Caco-2 (cell line): ENCODE measurements around the gene RNLS. TPM values are rescaled to one million over a fixed set of nuclear protein-coding genes. Genes with fewer than 3 reads are reported as not detected.

ENCODE experiments used
- BruUV-seq: library from RNA; stranded (reverse); fragments of 400-500 nt; replicated peaks from 2 replicates; lab custom pipeline; 2021; lab: Mats Ljungman, UMichigan
- CTCF ChIA-PET: fragments of 300-600 bp; sonication (Branson Sonifier 250); formaldehyde crosslinking; loops from one replicate; lab custom pipeline; 2022; ENCODE audit warnings: antibody characterized with exemption; lab: Charles Lee
- POLR2A ChIA-PET: fragments of 300-600 bp; sonication (Branson Sonifier 250); formaldehyde crosslinking; loops from one replicate; lab custom pipeline; 2022; ENCODE audit warnings: antibody characterized with exemption; lab: Charles Lee
- DNase-seq, 2 experiments: peaks; one replicate each; pipeline versions ENCODE4 v3.0.0 to v3.0.0-alpha.2; 2020 to 2022
- H3K27me3 ChIP-seq: replicated peaks from 2 replicates; pipeline ENCODE4 v1.6.0; 2011; ENCODE audit warnings: low read length; ENCODE audit not compliant: control insufficient read depth, insufficient read depth
- H3K36me3 ChIP-seq: 2 replicates; pipeline ENCODE4 v1.5.1; 2011; ENCODE audit warnings: low read length; ENCODE audit not compliant: control insufficient read depth, insufficient read depth
- H3K4me1 ChIP-seq: fragments of 250-450 bp; sonication (Bioruptor Pico); 2 replicates; pipeline ENCODE4 v1.5.1; 2020; ENCODE audit warnings: mild to moderate bottlenecking
- H3K4me3 ChIP-seq: 2 replicates; pipeline ENCODE4 v1.5.1; 2011; ENCODE audit warnings: low read depth, mild to moderate bottlenecking, control low read depth, low read length
- H3K9me3 ChIP-seq: fragments of 250-450 bp; sonication (Bioruptor Pico); 2 replicates; pipeline ENCODE4 v1.5.1; 2020; ENCODE audit warnings: mild to moderate bottlenecking, moderate library complexity
- H3K27ac Mint-ChIP-seq: one replicate; pipeline ENCODE4 v1.8.0; 2022; ENCODE audit warnings: mixed read lengths; ENCODE audit not compliant: unreplicated experiment
- H3K27me3 Mint-ChIP-seq: one replicate; pipeline ENCODE4 v1.8.0; 2022; ENCODE audit warnings: mixed read lengths; ENCODE audit not compliant: insufficient read depth, unreplicated experiment
- H3K36me3 Mint-ChIP-seq: one replicate; pipeline ENCODE4 v1.8.0; 2022; ENCODE audit warnings: mild to moderate bottlenecking, mixed read lengths; ENCODE audit not compliant: insufficient read depth, unreplicated experiment
- H3K4me1 Mint-ChIP-seq: one replicate; pipeline ENCODE4 v1.8.0; 2022; ENCODE audit warnings: low read depth, mixed read lengths; ENCODE audit not compliant: unreplicated experiment
- H3K4me3 Mint-ChIP-seq: one replicate; pipeline ENCODE4 v1.8.0; 2022; ENCODE audit warnings: mild to moderate bottlenecking, moderate library complexity, mixed read lengths; ENCODE audit not compliant: unreplicated experiment
- H3K9me3 Mint-ChIP-seq: one replicate; pipeline ENCODE4 v1.8.0; 2022; ENCODE audit warnings: mixed read lengths; ENCODE audit not compliant: unreplicated experiment
- intact Hi-C: fragments of 100-400 bp; cut with micrococcal nuclease; formaldehyde crosslinking; loops from one replicate; pipeline ENCODE4 v1.10.0; 2022; ENCODE audit not compliant: unreplicated experiment
- total RNA-seq: library from RNA; stranded (reverse); gene quantifications from 2 replicates; pipeline ENCODE4 v1.2.3, GENCODE V29; 2022
- TF ChIP-seq, protein P1 (sequence below), 2 experiments: fragments of 200-600 bp in 1 of 2; IDR thresholded peaks; 1 replicate in 1 of 2; 2 replicates in 1 of 2; pipeline versions ENCODE4 v1.5.1 to v1.8.0; 2011 to 2022; ENCODE audit warnings: antibody characterized with exemption in 1 of 2, control low read depth in 1 of 2, inconsistent platforms in 1 of 2, low read depth in 1 of 2, low read length in 1 of 2, mild to moderate bottlenecking in 1 of 2, moderate library complexity in 1 of 2; ENCODE audit not compliant: insufficient read depth in 1 of 2, severe bottlenecking in 1 of 2, unreplicated experiment in 1 of 2

The RNLS gene
- total RNA-seq, 1 experiment from 2014 or later: 5.7 TPM

DNA sequence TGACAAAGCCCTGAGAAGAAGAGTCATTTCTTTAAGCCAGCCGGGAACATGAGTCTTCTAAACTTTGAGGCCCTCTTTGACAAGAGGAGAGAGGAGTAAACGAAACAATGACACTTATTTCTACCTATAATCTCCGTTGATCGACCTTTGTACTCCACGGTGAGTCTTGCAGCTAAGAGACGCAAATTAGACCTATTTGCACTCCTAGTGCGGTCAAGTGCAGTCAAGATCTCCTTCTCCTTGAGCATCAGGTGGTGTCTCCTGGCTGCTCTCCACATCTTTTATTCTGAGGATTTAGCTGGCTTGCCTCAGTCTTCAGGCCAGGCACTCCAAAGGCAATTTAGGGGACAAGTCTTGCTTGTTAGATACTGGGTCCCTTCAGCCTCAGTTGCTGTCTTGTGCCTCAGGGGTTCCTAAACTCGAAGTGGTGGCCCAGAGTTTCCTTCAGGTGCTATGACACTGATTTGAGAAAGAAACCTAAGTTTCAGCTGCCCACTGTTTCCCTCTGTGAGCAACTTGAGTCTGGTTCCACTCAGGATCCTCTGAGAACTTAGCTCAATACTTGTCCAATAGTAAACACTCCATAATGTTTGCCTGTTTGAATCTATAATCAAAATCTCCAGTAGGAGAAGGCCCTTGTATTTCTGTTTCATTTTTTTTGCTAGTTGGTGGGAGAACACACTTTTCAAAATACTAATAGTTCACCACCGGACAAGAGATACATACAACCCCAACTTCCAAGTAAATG lies 312.9 kb downstream of the RNLS start:
- Mint-ChIP-seq H3K4me3 (no peak overlapping the region), H3K4me1 (peaks cover 6% of the 10 kb centered on the region), H3K36me3 (no peaks in the 10 kb centered on the region), H3K27me3 (no peaks in the 10 kb centered on the region), H3K9me3 (no peaks in the 10 kb centered on the region), H3K27ac (no peak overlapping the region)
- Histone ChIP-seq H3K9me3 (no peaks in the 10 kb centered on the region), H3K4me3 (no peak overlapping the region), H3K36me3 (no peaks in the 10 kb centered on the region), H3K4me1 (no peaks in the 10 kb centered on the region), H3K27me3 (no peaks in the 10 kb centered on the region)
- intact Hi-C loops: no loop called here
- no peak for DNase-seq
- POLR2A ChIA-PET: no interaction called here
- TF ChIP-seq, protein P1, sequence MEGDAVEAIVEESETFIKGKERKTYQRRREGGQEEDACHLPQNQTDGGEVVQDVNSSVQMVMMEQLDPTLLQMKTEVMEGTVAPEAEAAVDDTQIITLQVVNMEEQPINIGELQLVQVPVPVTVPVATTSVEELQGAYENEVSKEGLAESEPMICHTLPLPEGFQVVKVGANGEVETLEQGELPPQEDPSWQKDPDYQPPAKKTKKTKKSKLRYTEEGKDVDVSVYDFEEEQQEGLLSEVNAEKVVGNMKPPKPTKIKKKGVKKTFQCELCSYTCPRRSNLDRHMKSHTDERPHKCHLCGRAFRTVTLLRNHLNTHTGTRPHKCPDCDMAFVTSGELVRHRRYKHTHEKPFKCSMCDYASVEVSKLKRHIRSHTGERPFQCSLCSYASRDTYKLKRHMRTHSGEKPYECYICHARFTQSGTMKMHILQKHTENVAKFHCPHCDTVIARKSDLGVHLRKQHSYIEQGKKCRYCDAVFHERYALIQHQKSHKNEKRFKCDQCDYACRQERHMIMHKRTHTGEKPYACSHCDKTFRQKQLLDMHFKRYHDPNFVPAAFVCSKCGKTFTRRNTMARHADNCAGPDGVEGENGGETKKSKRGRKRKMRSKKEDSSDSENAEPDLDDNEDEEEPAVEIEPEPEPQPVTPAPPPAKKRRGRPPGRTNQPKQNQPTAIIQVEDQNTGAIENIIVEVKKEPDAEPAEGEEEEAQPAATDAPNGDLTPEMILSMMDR (IDR thresholded peaks at IDR 0.05; ENCODE audit: insufficient read depth in 1 of 2, low read depth in 1 of 2, low read length in 1 of 2, severe bottlenecking in 1 of 2, unreplicated experiment in 1 of 2): no peak
- CTCF ChIA-PET: no interaction called here
- BruUV-seq: no TSS peak

DNA sequence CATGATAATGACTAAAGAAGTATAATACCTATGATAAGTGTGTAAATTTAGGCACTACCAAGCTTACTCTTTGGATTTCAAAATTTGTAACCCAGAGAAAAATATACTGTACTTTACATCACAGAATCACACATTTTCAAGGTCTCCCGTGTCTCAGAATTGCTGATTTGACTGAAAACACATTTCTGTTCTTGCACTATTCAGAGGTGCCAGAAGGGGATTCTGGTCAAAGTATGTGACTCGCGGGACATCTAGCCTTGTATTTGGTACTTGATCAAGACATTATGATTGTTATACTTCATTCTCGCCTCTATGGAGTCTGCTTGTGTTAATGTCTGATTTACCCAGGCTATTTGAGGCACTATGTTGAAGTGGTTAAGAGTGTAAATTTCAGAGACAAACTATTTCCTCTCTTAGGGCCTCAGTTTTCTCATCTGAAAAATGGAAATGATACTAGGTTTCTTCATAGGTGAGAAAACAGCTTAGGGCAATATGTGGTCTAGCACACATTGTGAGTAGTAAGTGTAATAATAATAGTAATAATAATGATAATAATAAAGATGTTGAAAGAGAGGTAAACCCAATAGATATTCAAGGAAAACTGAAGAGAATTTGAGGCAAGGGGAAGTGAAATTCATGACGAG lies 320.4 kb downstream of the RNLS start:
- H3K9me3 ChIP-seq: no peaks in the 10 kb centered on the region
- H3K4me3 ChIP-seq: no peak overlapping the region
- ChIA-PET CTCF (no interaction called here), POLR2A (no interaction called here)
- H3K27ac Mint-ChIP-seq: no peak overlapping the region
- no peak overlapping the region for H3K4me3 Mint-ChIP-seq
- no peaks in the 10 kb centered on the region for H3K4me1 ChIP-seq
- intact Hi-C loops: no loop called here
- TF ChIP-seq, protein P1 (IDR thresholded peaks at IDR 0.05; ENCODE audit: insufficient read depth in 1 of 2, low read depth in 1 of 2, low read length in 1 of 2, severe bottlenecking in 1 of 2, unreplicated experiment in 1 of 2): no peak
- no peaks in the 10 kb centered on the region for H3K9me3 Mint-ChIP-seq
- H3K27me3 ChIP-seq: no peaks in the 10 kb centered on the region
- no peaks in the 10 kb centered on the region for H3K36me3 Mint-ChIP-seq
- no peaks in the 10 kb centered on the region for H3K36me3 ChIP-seq
- no peak for DNase-seq
- no peaks in the 10 kb centered on the region for H3K4me1 Mint-ChIP-seq
- no TSS peak for BruUV-seq
- H3K27me3 Mint-ChIP-seq: no peaks in the 10 kb centered on the region

DNA sequence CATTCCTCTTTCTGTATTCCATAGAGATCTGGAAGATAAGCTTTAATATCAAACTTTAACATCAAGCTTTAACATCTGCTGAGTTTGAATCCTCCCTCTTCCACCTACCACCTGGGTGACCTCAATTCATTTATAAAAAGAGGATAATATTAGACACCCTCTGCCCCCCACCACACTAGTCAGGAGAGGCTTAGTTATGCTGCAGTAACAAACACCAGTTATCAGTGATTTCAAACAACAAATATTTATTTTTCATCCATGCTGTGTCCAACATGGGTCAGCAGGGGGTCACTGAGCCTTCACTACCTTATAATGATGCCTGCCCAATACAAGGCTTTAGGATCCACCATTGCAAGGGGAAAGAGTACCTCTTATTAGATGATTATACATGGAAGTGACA lies 322.0 kb downstream of the RNLS start:
- Mint-ChIP-seq H3K27ac (no peak overlapping the region), H3K4me1 (no peaks in the 10 kb centered on the region), H3K27me3 (no peaks in the 10 kb centered on the region), H3K9me3 (no peaks in the 10 kb centered on the region), H3K36me3 (no peaks in the 10 kb centered on the region), H3K4me3 (no peak overlapping the region)
- Histone ChIP-seq H3K27me3 (no peaks in the 10 kb centered on the region), H3K4me3 (no peak overlapping the region), H3K4me1 (no peaks in the 10 kb centered on the region), H3K36me3 (no peaks in the 10 kb centered on the region), H3K9me3 (no peaks in the 10 kb centered on the region)
- CTCF ChIA-PET: no interaction called here
- no peak for DNase-seq
- intact Hi-C loops: no loop called here
- no TSS peak for BruUV-seq
- POLR2A ChIA-PET: no interaction called here
- TF ChIP-seq, protein P1 (IDR thresholded peaks at IDR 0.05; ENCODE audit: insufficient read depth in 1 of 2, low read depth in 1 of 2, low read length in 1 of 2, severe bottlenecking in 1 of 2, unreplicated experiment in 1 of 2): no peak
